ENCODE measurements around the gene CEP89.
A peak's percentile ranks its signal among the peaks of the same experiment; 100 is the strongest.
"Not testable (repeated sequence)": the region's sequence is repeated elsewhere in the genome, so short reads cannot be mapped to it uniquely, and the experiment has no call there.

The CEP89 gene

GRCh38 chr19:32971715-32972540, at the start of gene CEP89, which contains the start of gene FAAP24:
CEP89 (minus strand) TSS chr19:32971958; CDS start chr19:32971874, 84 bp downstream.
FAAP24 (plus strand) TSS chr19:32972242; CDS start chr19:32973197, 955 bp downstream.
- Histone ChIP-seq H3K79me2 (ENCODE audit: insufficient read depth, low read depth) (peaks cover 6% of the 10 kb centered on the region), H4K20me1 (ENCODE audit: insufficient read depth) (no peaks in the 10 kb centered on the region), H3K4me1 (ENCODE audit: low read depth, poor library complexity, severe bottlenecking) (peaks cover 9% of the 10 kb centered on the region), H3K27me3 (ENCODE audit: insufficient read depth, low read depth) (no peaks in the 10 kb centered on the region), H3K9ac (peak within 1 kb of the TSS; percentile 31; the same call in 1 of the 2 replicates), H3K36me3 (ENCODE audit: insufficient read depth) (no peaks in the 10 kb centered on the region), H3K4me2 (peak within 1 kb of the TSS; percentile 81), H2AFZ (ENCODE audit: low read depth) (peak within 1 kb of the TSS; percentile 64), H3K27ac (0 out of 2 replicates have a peak within 1 kb of the TSS, but pooled peaks have one; percentile 1), H3K4me3 (IDR thresholded peaks at IDR 0.05; ENCODE audit: insufficient read depth, low read depth, low read length) (no peak within 1 kb of the TSS)
- no peak for TF ChIP-seq CTCF (conservative IDR thresholded peaks at IDR 0.05; ENCODE audit: low read depth, low read length)

- not testable (repeated sequence) for H3K4me1 ChIP-seq (ENCODE audit: low read depth, poor library complexity, severe bottlenecking); H3K27ac ChIP-seq; H4K20me1 ChIP-seq (ENCODE audit: insufficient read depth)
These were observed 39.1 kb upstream of the CEP89 start for GRCh38 chr19:33010891-33011290.

GRCh38 chr19:33008738-33009137, 37.0 kb upstream of the CEP89 start:
- no peak overlapping the region for H2AFZ ChIP-seq (ENCODE audit: low read depth)
- H3K27me3 ChIP-seq (ENCODE audit: insufficient read depth, low read depth), result no peaks in the 10 kb centered on the region
- no peaks in the 10 kb centered on the region for H4K20me1 ChIP-seq (ENCODE audit: insufficient read depth)
- no peak for TF ChIP-seq CTCF (conservative IDR thresholded peaks at IDR 0.05; ENCODE audit: low read depth, low read length)
- no peak overlapping the region for H3K27ac ChIP-seq
- no peak overlapping the region for H3K4me3 ChIP-seq (IDR thresholded peaks at IDR 0.05; ENCODE audit: insufficient read depth, low read depth, low read length)
- H3K9ac ChIP-seq, result no peak overlapping the region
- H3K36me3 ChIP-seq (ENCODE audit: insufficient read depth), result no peaks in the 10 kb centered on the region
- H3K4me1 ChIP-seq (ENCODE audit: low read depth, poor library complexity, severe bottlenecking), result no peaks in the 10 kb centered on the region
- no peak overlapping the region for H3K4me2 ChIP-seq
- no peaks in the 10 kb centered on the region for H3K79me2 ChIP-seq (ENCODE audit: insufficient read depth, low read depth)

More at GRCh38 chr19:33010891-33011290, 39.1 kb upstream of the CEP89 start:
- not testable (repeated sequence) for H3K9ac ChIP-seq; H3K4me2 ChIP-seq; H3K36me3 ChIP-seq (ENCODE audit: insufficient read depth); H3K79me2 ChIP-seq (ENCODE audit: insufficient read depth, low read depth); H2AFZ ChIP-seq (ENCODE audit: low read depth); H3K27me3 ChIP-seq (ENCODE audit: insufficient read depth, low read depth); H3K4me3 ChIP-seq (IDR thresholded peaks at IDR 0.05; ENCODE audit: insufficient read depth, low read depth, low read length)

- H4K20me1 ChIP-seq (ENCODE audit: insufficient read depth), result no peaks in the 10 kb centered on the region
- no peaks in the 10 kb centered on the region for H3K4me1 ChIP-seq (ENCODE audit: low read depth, poor library complexity, severe bottlenecking)
- H3K9ac ChIP-seq, result no peak overlapping the region
- TF ChIP-seq CTCF (conservative IDR thresholded peaks at IDR 0.05; ENCODE audit: low read depth, low read length), result no peak
- H3K27me3 ChIP-seq (ENCODE audit: insufficient read depth, low read depth), result no peaks in the 10 kb centered on the region
- no peak overlapping the region for H3K27ac ChIP-seq
- H3K36me3 ChIP-seq (ENCODE audit: insufficient read depth), result no peaks in the 10 kb centered on the region
- H3K4me2 ChIP-seq, result no peak overlapping the region
- no peak overlapping the region for H2AFZ ChIP-seq (ENCODE audit: low read depth)
- no peak overlapping the region for H3K4me3 ChIP-seq (IDR thresholded peaks at IDR 0.05; ENCODE audit: insufficient read depth, low read depth, low read length)
- H3K79me2 ChIP-seq (ENCODE audit: insufficient read depth, low read depth), result no peaks in the 10 kb centered on the region
These were observed 33.7 kb upstream of the CEP89 start for GRCh38 chr19:33005440-33005839.

GRCh38 chr19:33003424-33004024, 31.8 kb upstream of the CEP89 start:
- H2AFZ ChIP-seq (ENCODE audit: low read depth); H3K36me3 ChIP-seq (ENCODE audit: insufficient read depth); H4K20me1 ChIP-seq (ENCODE audit: insufficient read depth); H3K79me2 ChIP-seq (ENCODE audit: insufficient read depth, low read depth); H3K27me3 ChIP-seq (ENCODE audit: insufficient read depth, low read depth); H3K9ac ChIP-seq; H3K27ac ChIP-seq; H3K4me2 ChIP-seq; H3K4me3 ChIP-seq (IDR thresholded peaks at IDR 0.05; ENCODE audit: insufficient read depth, low read depth, low read length); H3K4me1 ChIP-seq (ENCODE audit: low read depth, poor library complexity, severe bottlenecking): not testable (repeated sequence)

GRCh38 chr19:33002126-33002865, 30.5 kb upstream of the CEP89 start:
- not testable (repeated sequence) for H3K4me2 ChIP-seq; H4K20me1 ChIP-seq (ENCODE audit: insufficient read depth); H3K4me1 ChIP-seq (ENCODE audit: low read depth, poor library complexity, severe bottlenecking); H3K27me3 ChIP-seq (ENCODE audit: insufficient read depth, low read depth); H3K27ac ChIP-seq; H3K4me3 ChIP-seq (IDR thresholded peaks at IDR 0.05; ENCODE audit: insufficient read depth, low read depth, low read length); H3K9ac ChIP-seq; H3K36me3 ChIP-seq (ENCODE audit: insufficient read depth); H3K79me2 ChIP-seq (ENCODE audit: insufficient read depth, low read depth); H2AFZ ChIP-seq (ENCODE audit: low read depth)
